ENCODE results near the gene TRAPPC6A. TPM values are rescaled to one million over a fixed set of nuclear protein-coding genes. Genes with fewer than 3 reads are reported as not detected.

The TRAPPC6A gene
- total and polyA plus RNA-seq, 2 donors (not counting 1 experiment from before 2014, with no cell fraction given), result 40.3 to 79.0 TPM

DNA sequence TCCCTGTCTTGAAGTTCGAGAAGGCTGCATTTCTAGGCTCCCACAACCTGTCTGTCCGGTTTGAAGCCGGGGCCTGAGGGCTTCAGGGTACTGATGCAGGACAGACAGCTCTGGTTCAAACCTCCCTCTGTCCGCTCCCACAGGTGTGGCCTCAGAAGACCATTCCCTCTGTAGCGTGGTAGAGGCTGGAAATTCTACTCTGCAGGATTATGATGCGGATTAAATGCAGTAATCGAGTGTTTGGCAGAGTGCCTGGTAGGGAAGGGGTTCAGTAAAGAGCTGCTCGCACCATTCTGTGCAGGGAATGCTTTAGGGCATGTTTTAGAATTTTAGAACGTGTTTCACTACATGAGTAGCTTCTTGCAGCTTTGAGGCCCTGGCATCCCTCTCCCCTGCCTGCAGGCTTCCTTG lies 54.6 kb downstream of the TRAPPC6A start:
- WGBS (ENCODE audit: insufficient coverage), result 97% methylated on average over 8 of the region's 9 CpGs
- no peak overlapping the region for H3K4me3 Mint-ChIP-seq
- Histone ChIP-seq H3K79me2 (ENCODE audit: control insufficient read depth, insufficient read depth, low read length) (peaks cover 95% of the 10 kb centered on the region), H3K4me2 (replicated peaks; ENCODE audit: low read depth, low read length, poor library complexity, severe bottlenecking) (no peak overlapping the region), H3K9ac (ENCODE audit: low read length) (no peak overlapping the region), H3K4me1 (ENCODE audit: control insufficient read depth in 2 of 2, insufficient read depth in 2 of 2, low read length in 2 of 2) (peaks cover 28 to 48% of the 10 kb centered on the region in 2 donors), H3K9me3 (ENCODE audit: control extremely low read depth in 1 of 3, control insufficient read depth in 2 of 3, insufficient read depth in 1 of 3, low read length in 2 of 3) (no peaks in the 10 kb centered on the region), H3K27ac (ENCODE audit: low read length in 2 of 2) (no peak overlapping the region), H4K20me1 (ENCODE audit: control insufficient read depth, insufficient read depth, low read length, poor library complexity, severe bottlenecking) (peaks cover 84% of the 10 kb centered on the region), H2AFZ (ENCODE audit: insufficient read depth, low read depth, low read length, poor library complexity, severe bottlenecking) (no peak overlapping the region), H3K36me3 (replicated peaks in 1 of 2; ENCODE audit: control extremely low read depth in 1 of 2, control insufficient read depth in 1 of 2, extremely low read depth in 1 of 2, insufficient read depth in 2 of 2, low read length in 1 of 2) (no peaks in the 10 kb centered on the region), H3K27me3 (replicated peaks in 1 of 4; ENCODE audit: control extremely low read depth in 1 of 4, control insufficient read depth in 3 of 4, insufficient read depth in 4 of 4, low read length in 3 of 4) (no peaks in the 10 kb centered on the region), H3K4me3 (ENCODE audit: control extremely low read depth in 1 of 5, extremely low read depth in 1 of 5, insufficient read depth in 1 of 5, low read depth in 2 of 5, low read length in 4 of 5) (no peak overlapping the region)
- H3K27me3 Mint-ChIP-seq, result no peaks in the 10 kb centered on the region
- H3K27ac Mint-ChIP-seq, result no peak overlapping the region
- DNase-seq (no peak), ATAC-seq (ENCODE audit: low read depth) (no peak)
- intact Hi-C loops (cut with micrococcal nuclease), result no loop called here
- no peaks in the 10 kb centered on the region for H3K9me3 Mint-ChIP-seq (ENCODE audit: insufficient read depth)
- CTCF ChIA-PET, result interaction anchor here (2.2 kb wide), 1 partner anchor 13 kb away, joined by 6 read pairs; no protein-coding TSS in a partner anchor
- H3K4me1 Mint-ChIP-seq, result peaks cover 64% of the 10 kb centered on the region
- POLR2A ChIA-PET, result no interaction called here
- TF ChIP-seq, protein P1, sequence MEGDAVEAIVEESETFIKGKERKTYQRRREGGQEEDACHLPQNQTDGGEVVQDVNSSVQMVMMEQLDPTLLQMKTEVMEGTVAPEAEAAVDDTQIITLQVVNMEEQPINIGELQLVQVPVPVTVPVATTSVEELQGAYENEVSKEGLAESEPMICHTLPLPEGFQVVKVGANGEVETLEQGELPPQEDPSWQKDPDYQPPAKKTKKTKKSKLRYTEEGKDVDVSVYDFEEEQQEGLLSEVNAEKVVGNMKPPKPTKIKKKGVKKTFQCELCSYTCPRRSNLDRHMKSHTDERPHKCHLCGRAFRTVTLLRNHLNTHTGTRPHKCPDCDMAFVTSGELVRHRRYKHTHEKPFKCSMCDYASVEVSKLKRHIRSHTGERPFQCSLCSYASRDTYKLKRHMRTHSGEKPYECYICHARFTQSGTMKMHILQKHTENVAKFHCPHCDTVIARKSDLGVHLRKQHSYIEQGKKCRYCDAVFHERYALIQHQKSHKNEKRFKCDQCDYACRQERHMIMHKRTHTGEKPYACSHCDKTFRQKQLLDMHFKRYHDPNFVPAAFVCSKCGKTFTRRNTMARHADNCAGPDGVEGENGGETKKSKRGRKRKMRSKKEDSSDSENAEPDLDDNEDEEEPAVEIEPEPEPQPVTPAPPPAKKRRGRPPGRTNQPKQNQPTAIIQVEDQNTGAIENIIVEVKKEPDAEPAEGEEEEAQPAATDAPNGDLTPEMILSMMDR (IDR thresholded peaks at IDR 0.05), result no peak
- TF ChIP-seq EZH2 (IDR thresholded peaks at IDR 0.05; ENCODE audit: borderline replicate concordance, insufficient read depth, low read depth, low read length, poor library complexity, severe bottlenecking), result no peak

DNA sequence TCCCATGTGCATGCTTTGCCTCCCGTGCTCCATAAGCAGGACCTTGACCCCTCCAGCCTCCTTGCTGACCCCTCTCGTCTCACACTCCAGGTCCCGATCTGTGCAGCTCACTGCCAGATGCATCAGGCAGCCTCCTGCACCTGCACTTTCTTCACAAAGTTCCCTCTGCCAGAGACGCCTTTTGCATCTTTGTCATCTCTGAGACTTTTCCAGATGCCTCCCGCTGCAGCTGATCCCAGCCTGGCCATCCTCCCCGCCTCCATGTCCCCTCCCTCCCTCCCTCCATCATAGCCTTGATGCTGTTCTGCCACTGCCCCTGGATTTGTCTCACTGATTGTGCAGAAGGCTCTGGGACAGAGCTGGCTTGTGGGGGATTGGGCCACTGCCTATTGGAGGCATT lies 55.2 kb downstream of the TRAPPC6A start:
- Histone ChIP-seq H2AFZ (ENCODE audit: insufficient read depth, low read depth, low read length, poor library complexity, severe bottlenecking) (no peak overlapping the region), H3K36me3 (replicated peaks in 1 of 2; ENCODE audit: control extremely low read depth in 1 of 2, control insufficient read depth in 1 of 2, extremely low read depth in 1 of 2, insufficient read depth in 2 of 2, low read length in 1 of 2) (no peaks in the 10 kb centered on the region), H3K27ac (ENCODE audit: low read length in 2 of 2) (no peak overlapping the region), H3K9me3 (ENCODE audit: control extremely low read depth in 1 of 3, control insufficient read depth in 2 of 3, insufficient read depth in 1 of 3, low read length in 2 of 3) (no peaks in the 10 kb centered on the region), H3K4me1 (ENCODE audit: control insufficient read depth in 2 of 2, insufficient read depth in 2 of 2, low read length in 2 of 2) (peaks cover 34 to 54% of the 10 kb centered on the region in 2 donors), H3K4me3 (ENCODE audit: control extremely low read depth in 1 of 5, extremely low read depth in 1 of 5, insufficient read depth in 1 of 5, low read depth in 2 of 5, low read length in 4 of 5) (no peak overlapping the region), H3K27me3 (replicated peaks in 1 of 4; ENCODE audit: control extremely low read depth in 1 of 4, control insufficient read depth in 3 of 4, insufficient read depth in 4 of 4, low read length in 3 of 4) (no peaks in the 10 kb centered on the region), H4K20me1 (ENCODE audit: control insufficient read depth, insufficient read depth, low read length, poor library complexity, severe bottlenecking) (peaks cover 91% of the 10 kb centered on the region), H3K9ac (ENCODE audit: low read length) (no peak overlapping the region), H3K4me2 (replicated peaks; ENCODE audit: low read depth, low read length, poor library complexity, severe bottlenecking) (no peak overlapping the region), H3K79me2 (ENCODE audit: control insufficient read depth, insufficient read depth, low read length) (peaks cover 94% of the 10 kb centered on the region)
- WGBS (ENCODE audit: insufficient coverage), result 86% methylated on average over 4 of the region's 6 CpGs
- intact Hi-C loops (cut with micrococcal nuclease), result no loop called here
- ChIA-PET POLR2A (no interaction called here), CTCF (no interaction called here)
- no peak for TF ChIP-seq EZH2 (IDR thresholded peaks at IDR 0.05; ENCODE audit: borderline replicate concordance, insufficient read depth, low read depth, low read length, poor library complexity, severe bottlenecking)
- TF ChIP-seq, protein P1 (IDR thresholded peaks at IDR 0.05), result no peak
- H3K4me3 Mint-ChIP-seq, result no peak overlapping the region
- DNase-seq, result no peak
- ATAC-seq (ENCODE audit: low read depth), result no peak
- no peak overlapping the region for H3K27ac Mint-ChIP-seq
- H3K27me3 Mint-ChIP-seq, result no peaks in the 10 kb centered on the region
- peaks cover 70% of the 10 kb centered on the region for H3K4me1 Mint-ChIP-seq
- H3K9me3 Mint-ChIP-seq (ENCODE audit: insufficient read depth), result no peaks in the 10 kb centered on the region
